Neural progenitor cell (in vitro differentiated cells): ENCODE results near the gene TLE3.

Experiments
- EZH2 ChIP-seq: fragments of 200-600 bp; sonication (generic); IDR thresholded peaks from 2 replicates; pipeline ENCODE4 v1.6.1; 2017; ENCODE audit warnings: antibody characterized with exemption, mild to moderate bottlenecking, moderate library complexity
- EZH2phosphoT487 ChIP-seq: fragments of 200-600 bp; sonication (generic); IDR thresholded peaks from 2 replicates; pipeline ENCODE4 v1.6.1; 2017; ENCODE audit warnings: antibody characterized with exemption

- TF ChIP-seq EZH2phosphoT487 = no peak
- TF ChIP-seq EZH2 = no peak
Observed at GRCh38 chr15:70065006-70065722, 32.6 kb downstream of the TLE3 start.
